ENCODE data around the gene GRM8.

The GRM8 gene

GRCh38 chr7:126658684-126659083 is 594.1 kb downstream of the GRM8 start:
- DNase-seq (ENCODE audit: low read depth), result no peak

- no peak for DNase-seq (ENCODE audit: low read depth)
Observed at GRCh38 chr7:126657599-126658358, 595.0 kb downstream of the GRM8 start.

- DNase-seq (ENCODE audit: low read depth), result no peak
Observed at GRCh38 chr7:126657137-126657536, 595.6 kb downstream of the GRM8 start.

DNA sequence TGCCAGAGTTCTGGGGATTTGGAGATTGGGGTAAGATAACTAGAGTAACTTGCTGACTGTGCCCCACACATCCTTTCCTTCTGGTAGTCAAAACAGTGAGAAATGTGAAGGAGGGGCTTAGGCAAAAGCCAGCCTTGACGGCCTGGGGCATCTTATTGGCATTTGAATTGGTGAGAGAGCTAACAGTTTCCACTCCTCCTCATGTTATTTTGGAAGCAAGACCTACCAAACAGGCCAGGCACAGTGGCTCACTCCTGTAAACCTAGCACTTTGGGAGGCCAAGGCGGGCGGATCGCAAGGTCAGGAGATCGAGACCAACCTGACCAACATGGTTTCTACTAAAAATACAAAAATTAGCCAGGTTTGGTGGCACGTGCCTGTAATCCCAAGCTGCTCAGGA is 596.6 kb downstream of the GRM8 start:
- DNase-seq (ENCODE audit: low read depth), result no peak

GRCh38 chr7:126637538-126637937 is 615.2 kb downstream of the GRM8 start:
- no peak for DNase-seq (ENCODE audit: low read depth)

GRCh38 chr7:126635545-126635944 is 617.2 kb downstream of the GRM8 start:
- DNase-seq (ENCODE audit: low read depth), result no peak

GRCh38 chr7:126608339-126608776 is 644.4 kb downstream of the GRM8 start:
- no peak for DNase-seq (ENCODE audit: low read depth)

DNA sequence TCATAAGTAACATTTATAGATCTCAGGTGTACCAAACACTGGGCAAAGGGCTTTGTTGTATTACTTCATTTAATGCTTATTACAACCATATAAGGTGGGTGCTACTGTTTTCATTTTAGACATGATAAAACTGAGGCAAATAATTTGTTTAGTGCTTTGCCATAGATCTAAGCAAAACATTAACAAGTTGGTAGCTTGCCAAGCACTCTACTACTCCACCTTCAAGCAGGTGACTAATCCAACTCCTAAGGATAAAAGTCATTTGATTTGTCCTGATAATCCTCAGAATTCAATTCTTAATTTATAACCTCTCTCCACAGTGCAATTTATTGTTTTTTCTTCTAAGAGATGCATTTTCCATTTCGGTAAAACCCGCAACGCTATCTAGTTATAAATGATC is 646.4 kb downstream of the GRM8 start:
- no peak for DNase-seq (ENCODE audit: low read depth)

GRCh38 chr7:126605553-126605952 is 647.2 kb downstream of the GRM8 start:
- DNase-seq (ENCODE audit: low read depth), result no peak

DNA sequence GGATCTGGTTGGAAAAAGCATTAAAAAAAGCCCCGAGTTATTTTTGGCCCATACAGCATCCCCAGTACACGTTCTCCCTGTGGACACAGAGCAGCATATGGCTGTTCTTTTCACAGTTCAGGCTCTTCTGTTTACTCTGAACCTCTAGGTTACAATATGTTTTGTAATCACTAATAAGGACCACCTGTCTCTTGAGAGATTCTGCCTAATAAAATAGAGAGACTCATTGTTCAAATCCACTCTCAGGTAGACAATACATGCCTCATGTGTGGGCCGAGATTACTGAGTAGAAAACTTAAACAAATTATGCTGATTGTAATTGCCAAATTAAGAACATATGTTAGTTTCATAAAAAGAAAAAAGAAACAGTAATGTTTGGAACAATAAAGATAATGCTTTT is 647.7 kb downstream of the GRM8 start:
- no peak for DNase-seq (ENCODE audit: low read depth)

- DNase-seq (ENCODE audit: low read depth), result no peak
Observed at GRCh38 chr7:126589068-126589684, 663.6 kb downstream of the GRM8 start.

GRCh38 chr7:126578338-126578737 is 674.4 kb downstream of the GRM8 start:
- DNase-seq (ENCODE audit: low read depth), result no peak

DNA sequence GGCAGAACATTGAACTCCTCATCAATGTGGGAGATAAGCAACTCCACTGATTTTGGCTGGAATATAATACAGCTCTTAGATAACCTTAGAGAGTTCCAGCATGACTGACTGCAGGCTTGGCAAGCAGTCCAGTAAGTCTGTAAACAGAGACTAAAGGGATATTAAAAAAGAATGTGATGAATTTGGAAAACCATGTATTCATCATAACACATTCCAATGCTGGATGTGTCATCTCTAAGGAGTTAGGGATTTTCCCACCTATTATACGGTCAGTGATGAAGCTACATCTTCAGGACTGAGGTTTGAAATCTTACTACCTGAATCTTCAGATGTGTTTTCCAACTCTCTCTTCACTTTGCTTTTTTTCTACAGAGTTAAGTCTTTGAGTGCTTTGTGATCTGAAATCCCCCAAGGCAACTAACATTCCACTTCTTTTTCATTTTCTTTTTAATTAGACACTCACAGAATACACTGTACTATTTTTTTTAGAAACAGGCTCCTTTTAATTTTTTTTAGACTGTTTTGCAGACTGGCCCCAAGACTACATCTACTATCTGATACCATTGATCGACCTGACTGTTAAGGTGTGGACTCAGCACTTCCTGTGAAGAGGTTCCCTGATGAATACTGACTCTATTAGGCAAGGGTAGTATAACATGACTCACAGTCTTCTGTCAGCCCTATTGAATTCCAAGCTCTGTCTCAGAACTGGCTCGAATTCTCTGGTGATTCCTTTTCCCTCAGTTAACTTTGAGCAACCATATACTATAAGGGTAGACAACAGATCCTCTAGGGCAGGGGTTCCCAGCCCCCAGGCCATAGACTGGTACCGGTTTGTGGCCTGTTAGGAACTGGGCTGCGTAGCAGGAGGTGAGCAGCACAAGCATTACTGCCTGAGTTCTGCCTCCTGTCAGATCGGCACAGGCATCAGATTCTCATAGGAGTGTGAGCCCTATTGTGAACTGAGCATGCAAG is 678.2 kb downstream of the GRM8 start:
- DNase-seq (ENCODE audit: low read depth), result no peak

DNA sequence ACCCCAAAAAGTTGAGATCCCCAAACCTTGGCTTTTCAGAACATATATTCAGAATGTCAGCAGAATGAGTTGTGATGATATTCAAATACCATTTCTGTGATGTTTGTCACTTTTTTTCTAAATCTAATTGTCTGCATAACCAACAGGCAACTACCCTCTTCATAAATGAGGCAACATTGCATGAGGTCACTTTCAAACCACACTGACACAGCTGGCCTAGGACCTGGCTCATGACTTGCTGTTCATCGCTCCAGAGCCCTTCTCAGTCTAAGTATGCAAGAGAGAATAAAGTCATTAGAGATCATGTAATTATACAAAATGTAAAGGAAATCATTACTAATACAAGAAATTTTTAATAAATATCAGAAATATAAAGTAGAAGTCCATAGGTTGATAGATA is 681.9 kb downstream of the GRM8 start:
- DNase-seq (ENCODE audit: low read depth), result no peak

DNA sequence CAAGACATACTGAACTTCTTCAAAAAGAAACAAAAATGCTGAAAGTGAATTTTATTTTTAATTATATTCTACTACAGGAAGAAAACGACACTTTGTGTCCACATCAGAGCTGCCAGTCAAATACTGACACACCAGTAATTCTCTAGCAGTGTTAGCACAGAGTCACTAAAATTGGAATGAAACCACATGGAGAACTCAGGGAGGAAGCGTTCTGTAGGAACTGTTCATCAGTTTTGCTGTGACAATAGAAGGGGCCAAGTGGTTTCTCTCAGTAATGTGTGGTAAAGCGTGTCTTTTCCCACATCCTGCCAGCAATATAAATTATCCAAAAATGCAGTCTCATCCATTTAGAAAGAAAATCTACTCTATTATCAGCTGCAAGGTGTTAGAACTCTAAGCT is 683.3 kb downstream of the GRM8 start:
- DNase-seq (ENCODE audit: low read depth), result no peak

- no peak for DNase-seq (ENCODE audit: low read depth)
Observed at GRCh38 chr7:126557271-126557670, 695.5 kb downstream of the GRM8 start.

DNA sequence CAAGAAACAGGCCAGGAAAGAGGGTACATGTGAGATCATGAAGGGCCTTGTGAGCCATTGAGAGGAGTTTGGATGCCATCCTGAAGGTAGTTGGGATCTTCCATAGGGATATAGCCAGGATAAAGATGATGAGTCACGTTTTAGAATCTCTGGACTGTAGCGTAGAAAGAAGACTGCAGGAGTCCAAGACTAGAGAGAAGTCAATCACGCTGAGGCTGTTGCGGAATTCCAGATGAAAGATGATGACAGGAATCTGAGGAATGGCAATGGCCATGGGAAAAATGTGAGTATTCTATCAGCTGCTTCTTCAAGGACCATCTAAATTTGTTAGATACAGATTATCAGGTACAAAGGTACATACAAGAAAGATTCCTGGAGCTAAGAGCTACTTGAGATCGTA is 711.3 kb downstream of the GRM8 start:
- no peak for DNase-seq (ENCODE audit: low read depth)

GRCh38 chr7:126535176-126535575 is 717.6 kb downstream of the GRM8 start:
- no peak for DNase-seq (ENCODE audit: low read depth)

DNA sequence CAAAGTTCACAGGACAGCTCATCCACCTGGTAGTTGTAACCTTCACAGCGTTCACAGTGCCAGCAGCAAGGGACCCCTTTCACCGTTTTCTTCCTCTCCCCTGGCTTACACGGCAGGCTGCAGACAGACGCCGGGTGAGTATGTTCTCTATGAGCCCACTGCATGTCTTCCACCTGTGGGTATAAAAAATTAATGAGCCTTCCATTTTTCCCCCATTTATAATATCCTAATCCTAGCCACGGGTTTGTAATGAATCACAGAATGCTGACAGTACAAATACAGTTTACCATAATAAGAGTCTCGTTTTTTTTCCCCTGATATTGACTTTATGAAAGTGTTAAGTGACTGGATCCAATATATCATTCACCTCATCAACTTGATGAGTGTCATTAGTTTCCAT is 719.0 kb downstream of the GRM8 start:
- DNase-seq (ENCODE audit: low read depth), result no peak

GRCh38 chr7:126529833-126530232 is 722.9 kb downstream of the GRM8 start:
- DNase-seq (ENCODE audit: low read depth), result no peak

GRCh38 chr7:126529254-126529653 is 723.5 kb downstream of the GRM8 start:
- no peak for DNase-seq (ENCODE audit: low read depth)

- DNase-seq (ENCODE audit: low read depth), result no peak
Observed at GRCh38 chr7:126525906-126526305, 726.8 kb downstream of the GRM8 start.

DNA sequence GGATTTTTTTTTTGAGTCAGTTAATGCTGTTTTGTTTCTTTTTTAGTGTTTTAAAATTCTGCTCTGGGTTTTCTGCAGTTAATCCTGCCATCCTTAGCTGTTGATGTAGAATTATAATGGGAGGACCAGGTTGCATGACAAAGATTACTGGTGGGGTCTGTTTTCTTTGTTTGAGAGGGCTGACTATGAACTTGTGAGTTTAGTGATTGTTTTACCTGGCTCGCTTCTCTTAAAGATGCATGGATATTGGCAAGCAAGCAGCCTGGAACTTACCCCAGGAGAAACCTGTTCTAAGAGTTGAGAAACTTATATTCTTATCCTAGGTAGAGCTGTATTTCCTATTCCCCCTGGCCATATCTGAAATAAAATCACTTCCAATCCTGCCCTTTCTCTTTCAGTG is 727.8 kb downstream of the GRM8 start:
- no peak for DNase-seq (ENCODE audit: low read depth)

Data from activated T-cell treated with anti-CD3 and anti-CD28 coated beads for 24 hours (primary cell).